Measurements from ENCODE around the gene UBE2V1.

DNA sequence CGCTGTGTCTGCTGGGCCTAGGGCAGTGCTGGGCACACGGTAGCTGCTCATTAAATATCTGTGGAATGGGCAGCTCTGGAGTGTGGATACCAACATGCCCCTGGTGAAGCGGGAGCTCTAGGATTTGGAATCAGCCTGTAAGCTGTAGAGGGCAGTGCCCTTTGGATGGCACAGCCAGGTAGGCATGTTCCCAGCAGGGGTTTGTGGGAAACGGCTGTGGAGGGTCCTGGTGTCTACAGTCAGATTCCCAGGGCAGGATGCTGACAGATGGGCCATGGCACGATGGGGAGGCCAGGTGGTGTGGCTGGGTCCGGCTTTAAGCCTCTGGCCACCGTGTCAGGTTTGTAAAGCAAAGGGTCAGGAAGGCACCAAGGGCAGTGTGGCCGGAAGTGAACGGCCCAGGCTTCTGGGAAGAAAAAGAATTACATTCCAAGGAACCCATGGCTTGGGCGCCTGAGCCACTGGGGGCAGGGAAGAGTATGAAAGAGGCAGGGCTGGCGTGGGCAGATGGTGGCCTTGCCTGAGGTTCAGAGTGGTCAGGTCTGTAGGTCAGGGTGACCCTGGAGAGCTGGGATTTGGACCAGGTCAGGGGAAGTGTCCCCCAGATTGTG lies 44.8 kb downstream of the UBE2V1 start:
- TF ChIP-seq EZH2 (IDR thresholded peaks at IDR 0.05; ENCODE audit: low read length, unreplicated experiment) (no peak), CTCF (conservative IDR thresholded peaks at IDR 0.05; ENCODE audit: low read depth, low read length) (no peak)
